Measurements from ENCODE around the gene CNTNAP1.

The CNTNAP1 gene

DNA sequence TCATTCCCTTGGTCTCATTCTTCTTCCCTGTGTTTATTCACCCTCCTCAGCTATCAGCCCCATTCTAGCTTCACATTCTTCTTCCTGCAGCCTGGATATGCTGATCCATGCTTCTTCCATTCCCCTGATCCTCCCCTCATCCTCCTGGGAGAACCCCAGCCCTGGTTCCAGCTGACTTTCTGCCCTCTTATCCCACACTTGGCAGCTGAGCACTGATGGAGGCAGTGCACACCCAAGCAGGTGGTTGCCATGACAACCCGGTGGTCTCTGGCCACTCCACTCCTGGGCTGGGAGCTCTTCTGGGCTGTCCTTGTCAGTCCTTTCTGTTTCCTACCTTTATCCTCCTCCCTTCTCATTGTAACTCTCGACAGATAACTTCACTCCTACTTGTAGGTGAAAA lies 40.0 kb upstream of the CNTNAP1 start:
- TF ChIP-seq, protein P1, sequence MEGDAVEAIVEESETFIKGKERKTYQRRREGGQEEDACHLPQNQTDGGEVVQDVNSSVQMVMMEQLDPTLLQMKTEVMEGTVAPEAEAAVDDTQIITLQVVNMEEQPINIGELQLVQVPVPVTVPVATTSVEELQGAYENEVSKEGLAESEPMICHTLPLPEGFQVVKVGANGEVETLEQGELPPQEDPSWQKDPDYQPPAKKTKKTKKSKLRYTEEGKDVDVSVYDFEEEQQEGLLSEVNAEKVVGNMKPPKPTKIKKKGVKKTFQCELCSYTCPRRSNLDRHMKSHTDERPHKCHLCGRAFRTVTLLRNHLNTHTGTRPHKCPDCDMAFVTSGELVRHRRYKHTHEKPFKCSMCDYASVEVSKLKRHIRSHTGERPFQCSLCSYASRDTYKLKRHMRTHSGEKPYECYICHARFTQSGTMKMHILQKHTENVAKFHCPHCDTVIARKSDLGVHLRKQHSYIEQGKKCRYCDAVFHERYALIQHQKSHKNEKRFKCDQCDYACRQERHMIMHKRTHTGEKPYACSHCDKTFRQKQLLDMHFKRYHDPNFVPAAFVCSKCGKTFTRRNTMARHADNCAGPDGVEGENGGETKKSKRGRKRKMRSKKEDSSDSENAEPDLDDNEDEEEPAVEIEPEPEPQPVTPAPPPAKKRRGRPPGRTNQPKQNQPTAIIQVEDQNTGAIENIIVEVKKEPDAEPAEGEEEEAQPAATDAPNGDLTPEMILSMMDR (conservative IDR thresholded peaks at IDR 0.05; ENCODE audit: low read depth, low read length), result no peak
- H3K36me3 ChIP-seq (ENCODE audit: insufficient read depth), result no peaks in the 10 kb centered on the region
- H2AFZ ChIP-seq (ENCODE audit: low read depth), result no peak overlapping the region
- no peak overlapping the region for H3K27ac ChIP-seq
- no peak overlapping the region for H3K9ac ChIP-seq
- H3K4me2 ChIP-seq, result no peak overlapping the region
- H3K27me3 ChIP-seq (ENCODE audit: insufficient read depth, low read depth), result no peaks in the 10 kb centered on the region
- H3K79me2 ChIP-seq (ENCODE audit: insufficient read depth, low read depth), result no peaks in the 10 kb centered on the region
- no peak overlapping the region for H3K4me3 ChIP-seq (IDR thresholded peaks at IDR 0.05; ENCODE audit: insufficient read depth, low read depth, low read length)
- H4K20me1 ChIP-seq (ENCODE audit: insufficient read depth), result no peaks in the 10 kb centered on the region
- peaks cover 12% of the 10 kb centered on the region for H3K4me1 ChIP-seq (ENCODE audit: low read depth, poor library complexity, severe bottlenecking)

DNA sequence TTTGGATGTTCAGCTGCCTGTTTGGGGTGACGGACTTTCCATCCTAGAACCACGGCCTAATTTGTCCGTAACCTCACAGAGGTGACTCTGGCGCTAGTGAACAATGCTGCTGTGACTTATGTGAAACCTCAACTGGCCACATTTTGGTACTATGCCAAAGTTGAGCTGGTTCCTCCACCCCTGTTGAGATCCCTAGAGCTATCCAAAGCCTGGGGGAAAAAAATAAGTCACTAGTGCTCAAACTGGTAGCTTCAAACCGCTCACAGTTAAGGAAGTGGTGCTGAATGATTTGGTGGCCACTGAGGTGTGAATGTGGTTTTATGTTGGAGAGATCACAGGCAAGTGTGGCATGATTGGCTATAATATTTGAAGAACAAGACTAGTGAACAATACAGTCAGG lies 34.6 kb upstream of the CNTNAP1 start:
- Histone ChIP-seq H3K27ac (peak overlapping the region; percentile 21; the same call in 1 of the 2 replicates), H3K4me2 (peak overlapping the region; percentile 55)
- TF ChIP-seq, protein P1 (conservative IDR thresholded peaks at IDR 0.05; ENCODE audit: low read depth, low read length), result no peak

DNA sequence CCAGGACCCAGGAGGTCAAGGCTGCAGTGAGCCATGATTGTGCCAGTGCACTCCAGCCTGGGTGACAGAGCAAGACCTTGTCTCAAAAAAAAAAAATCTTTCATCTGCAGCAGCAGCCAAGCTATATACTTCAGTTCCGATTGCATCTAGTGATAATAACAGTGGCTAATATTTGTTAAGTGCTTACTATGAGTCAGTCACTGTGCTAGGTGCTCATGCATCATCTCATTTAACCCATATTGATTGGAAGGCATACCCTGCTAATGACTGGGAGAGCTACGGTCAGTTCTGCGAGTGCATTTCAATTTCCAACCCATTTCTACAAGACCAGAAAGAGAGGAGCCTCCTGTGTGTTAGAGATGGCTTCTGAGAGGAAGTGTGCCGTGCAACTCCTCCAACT lies 30.9 kb upstream of the CNTNAP1 start:
- H3K27ac ChIP-seq, result no peak overlapping the region
- no peak overlapping the region for H3K4me3 ChIP-seq (IDR thresholded peaks at IDR 0.05; ENCODE audit: insufficient read depth, low read depth, low read length)
- H2AFZ ChIP-seq (ENCODE audit: low read depth), result no peak overlapping the region

More for the DNA sequence above, 34.6 kb upstream of the CNTNAP1 start:
- Histone ChIP-seq H3K27me3 (ENCODE audit: insufficient read depth, low read depth) (no peaks in the 10 kb centered on the region), H3K4me3 (IDR thresholded peaks at IDR 0.05; ENCODE audit: insufficient read depth, low read depth, low read length) (no peak overlapping the region), H2AFZ (ENCODE audit: low read depth) (0 out of 2 replicates have a peak overlapping the region, but pooled peaks have one; percentile 12), H3K4me1 (ENCODE audit: low read depth, poor library complexity, severe bottlenecking) (peaks cover 24% of the 10 kb centered on the region), H3K36me3 (ENCODE audit: insufficient read depth) (no peaks in the 10 kb centered on the region), H3K79me2 (ENCODE audit: insufficient read depth, low read depth) (no peaks in the 10 kb centered on the region), H4K20me1 (ENCODE audit: insufficient read depth) (no peaks in the 10 kb centered on the region), H3K9ac (no peak overlapping the region)

DNA sequence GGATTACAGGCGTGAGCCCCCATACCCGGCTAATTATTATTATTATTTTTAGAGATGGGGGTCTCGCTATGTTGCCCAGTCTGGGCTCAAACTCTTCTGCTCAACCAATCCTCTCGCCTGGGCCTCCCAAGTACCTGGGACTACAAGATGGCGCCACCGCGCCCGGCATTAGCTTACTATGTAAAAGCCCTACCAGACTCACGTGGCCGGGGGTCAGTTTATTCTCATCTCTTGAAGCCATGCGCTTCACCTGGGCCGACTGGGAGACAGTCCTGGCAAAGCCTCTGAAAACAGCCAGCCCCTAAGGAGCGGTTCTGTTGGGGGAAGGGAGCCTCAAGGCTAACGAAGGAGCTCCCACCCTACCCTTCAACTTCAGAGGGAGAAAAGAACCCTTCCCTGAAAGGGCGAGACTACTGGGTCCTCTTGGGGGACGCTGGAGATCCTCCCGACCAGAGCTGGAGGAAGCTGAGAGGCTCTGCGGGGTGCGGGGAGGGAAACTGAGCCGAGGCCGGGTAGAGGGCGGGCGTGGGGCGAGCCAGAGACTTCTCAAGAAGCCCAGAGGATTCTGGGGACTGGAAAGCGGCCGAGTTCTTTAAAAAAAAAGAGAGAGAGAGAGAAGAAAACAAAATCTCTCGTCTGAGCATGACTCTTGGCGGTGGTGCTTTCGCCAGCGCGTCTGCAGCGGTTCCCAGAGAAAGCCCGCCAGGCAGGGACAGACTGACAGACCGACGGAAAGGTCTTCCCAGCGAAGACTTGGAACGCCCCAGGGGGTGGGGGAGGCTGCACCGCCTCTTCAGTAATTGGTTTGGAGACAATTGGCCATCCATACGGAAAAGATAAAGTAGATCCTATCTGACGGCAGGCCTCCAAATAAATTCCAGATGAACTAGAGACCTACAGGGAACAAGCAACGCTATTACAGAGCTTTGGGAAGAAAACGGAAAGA lies 28.9 kb upstream of the CNTNAP1 start:
- Histone ChIP-seq H3K79me2 (ENCODE audit: insufficient read depth, low read depth) (no peaks in the 10 kb centered on the region), H3K27ac (no peak overlapping the region), H4K20me1 (ENCODE audit: insufficient read depth) (no peaks in the 10 kb centered on the region), H3K9ac (no peak overlapping the region), H3K4me2 (no peak overlapping the region), H2AFZ (ENCODE audit: low read depth) (no peak overlapping the region), H3K4me3 (IDR thresholded peaks at IDR 0.05; ENCODE audit: insufficient read depth, low read depth, low read length) (no peak overlapping the region), H3K4me1 (ENCODE audit: low read depth, poor library complexity, severe bottlenecking) (peaks cover 33% of the 10 kb centered on the region), H3K27me3 (ENCODE audit: insufficient read depth, low read depth) (no peaks in the 10 kb centered on the region), H3K36me3 (ENCODE audit: insufficient read depth) (no peaks in the 10 kb centered on the region)
- TF ChIP-seq, protein P1 (conservative IDR thresholded peaks at IDR 0.05; ENCODE audit: low read depth, low read length), result no peak

More for the DNA sequence above, 30.9 kb upstream of the CNTNAP1 start:
- Histone ChIP-seq H3K9ac (no peak overlapping the region), H3K36me3 (ENCODE audit: insufficient read depth) (no peaks in the 10 kb centered on the region), H4K20me1 (ENCODE audit: insufficient read depth) (no peaks in the 10 kb centered on the region), H3K4me1 (ENCODE audit: low read depth, poor library complexity, severe bottlenecking) (peaks cover 35% of the 10 kb centered on the region), H3K27me3 (ENCODE audit: insufficient read depth, low read depth) (no peaks in the 10 kb centered on the region), H3K4me2 (no peak overlapping the region), H3K79me2 (ENCODE audit: insufficient read depth, low read depth) (no peaks in the 10 kb centered on the region)
- TF ChIP-seq, protein P1 (conservative IDR thresholded peaks at IDR 0.05; ENCODE audit: low read depth, low read length), result no peak

Measured in KMS-11 (cell line).